Measurements from ENCODE around the gene ITPA. TPM values are rescaled to one million over a fixed set of nuclear protein-coding genes. Genes with fewer than 3 reads are reported as not detected.

ITPA gene
- total and polyA plus RNA-seq, 2 of the 8 experiments (the other 6 are each of a cell fraction or from before 2014, with no cell fraction given) = 88.2 to 94.0 TPM

- Histone ChIP-seq H3K4me1 (replicated peaks in 1 of 4; ENCODE audit: control insufficient read depth in 3 of 4, insufficient read depth in 4 of 4, low read length in 3 of 4) (peaks cover 3 to 17% (median 9%) of the 10 kb centered on the region in 4 experiments), H3K36me3 (ENCODE audit: control insufficient read depth in 2 of 4, insufficient read depth in 4 of 4, low read length in 3 of 4) (no peaks in the 10 kb centered on the region; a peak in 1 of 8 replicates), H3K56ac (replicated peaks; ENCODE audit: insufficient read length, low read depth, low read length) (peak overlapping the region; percentile 84), H3K9ac (replicated peaks in 1 of 4; ENCODE audit: extremely low read depth in 1 of 4, low read depth in 3 of 4, low read length in 3 of 4) (peak overlapping the region; percentile 80 to 87 (median 84)), H2BK120ac (replicated peaks; ENCODE audit: low read depth, low read length) (no peak overlapping the region), H3K79me2 (ENCODE audit: control insufficient read depth in 1 of 2, insufficient read depth in 2 of 2, low read length in 2 of 2) (peaks cover 0 to 17% of the 10 kb centered on the region in 2 experiments; a peak in 2 of 4 replicates), H3K4me2 (ENCODE audit: insufficient read depth in 1 of 2, low read depth in 2 of 2, low read length in 2 of 2) (peak overlapping the region; percentile 73 to 77), H2AK5ac (ENCODE audit: low read depth, low read length) (no peak overlapping the region), H3K9me3 (ENCODE audit: insufficient read depth in 2 of 2, low read depth in 1 of 2, low read length in 1 of 2) (no peaks in the 10 kb centered on the region), H2BK5ac (ENCODE audit: low read depth, low read length) (peak overlapping the region; percentile 95), H3K23ac (ENCODE audit: insufficient read length) (no peak overlapping the region), H3K14ac (ENCODE audit: insufficient read length) (no peak overlapping the region), H4K8ac (ENCODE audit: extremely low read depth, insufficient read depth, low read length) (peak overlapping the region; percentile 88), H3K4ac (replicated peaks; ENCODE audit: insufficient read length, low read depth, low read length) (peak overlapping the region; percentile 97), H2BK15ac (ENCODE audit: low read length) (peak overlapping the region; percentile 98; the same call in 1 of the 2 replicates), H4K91ac (replicated peaks; ENCODE audit: insufficient read length, low read length) (peak overlapping the region; percentile 85), H3K23me2 (ENCODE audit: low read depth, low read length) (peaks cover 9% of the 10 kb centered on the region; the same call in 1 of the 2 replicates), H3K4me3 (ENCODE audit: extremely low read depth in 1 of 4, insufficient read depth in 2 of 4, low read depth in 3 of 4, low read length in 4 of 4) (peak overlapping the region; percentile 83 to 95 (median 91)), H2BK12ac (ENCODE audit: low read depth, low read length) (peak overlapping the region; percentile 96; the same call in 1 of the 2 replicates), H4K5ac (ENCODE audit: insufficient read length, low read depth, low read length) (no peak overlapping the region), H3K27me3 (replicated peaks in 1 of 4; ENCODE audit: control insufficient read depth in 3 of 4, extremely low read depth in 1 of 4, insufficient read depth in 3 of 4, low read length in 3 of 4) (no peaks in the 10 kb centered on the region), H4K20me1 (replicated peaks in 1 of 2; ENCODE audit: control insufficient read depth in 1 of 2, insufficient read depth in 2 of 2, low read length in 2 of 2) (peaks cover 0 to 4% of the 10 kb centered on the region in 2 experiments), H3K79me1 (ENCODE audit: low read depth, low read length) (no peaks in the 10 kb centered on the region; the same call in none of the 2 replicates), H2AFZ (ENCODE audit: low read length) (no peak overlapping the region), H3K27ac (ENCODE audit: low read depth, low read length) (peak overlapping the region; percentile 61; the same call in 1 of the 2 replicates), H2BK20ac (ENCODE audit: low read length) (no peak overlapping the region), H3K18ac (ENCODE audit: extremely low read depth, low read length) (peak overlapping the region; percentile 91)
- 4% methylated on average over 13 of the region's 13 CpGs; no CpG with 5 or more reads in 1 of the 2 experiments for WGBS, 2 experiments (ENCODE audit: extremely low coverage in 1 of 2, insufficient coverage in 1 of 2, insufficient read length in 1 of 2, insufficient replicate concordance in 2 of 2, low coverage in 1 of 2, low lambda C conversion rate in 2 of 2, missing lambda C conversion rate in 1 of 2)
- FAIRE-seq = peak; percentile 78
- DNase-seq (ENCODE audit: low read depth in 1 of 2, low spot score in 2 of 2) = peak in 1 of 2 experiments; percentile 31
- CTCF ChIA-PET (ENCODE audit: partially characterized antibody) = interaction anchor here (1.2 kb wide), 1 partner anchor 11 kb away, joined by 3 read pairs; no protein-coding TSS in a partner anchor
- POLR2A ChIA-PET (ENCODE audit: partially characterized antibody) = interaction anchor here (0.8 to 3.9 kb wide), 8 partner anchors 10 to 34 kb away, joined by 3 to 19 read pairs (median 7); partner anchors contain the start of genes FASTKD5, ITPA and UBOX5
- TF ChIP-seq RNF2 (IDR thresholded peaks at IDR 0.05; ENCODE audit: borderline replicate concordance, low read depth, low read length, missing control alignments, poor library complexity, severe bottlenecking) (no peak), RFX5 (IDR thresholded peaks at IDR 0.05; ENCODE audit: borderline replicate concordance, low read depth, low read length) (no peak), SP4 (IDR thresholded peaks at IDR 0.05; ENCODE audit: low read length) (no peak), SP1 (IDR thresholded peaks at IDR 0.05; ENCODE audit: low read depth, low read length) (no peak), ATF2 (IDR thresholded peaks at IDR 0.05; ENCODE audit: low read length) (no peak), POLR2A (IDR thresholded peaks at IDR 0.05; ENCODE audit: control extremely low read depth in 1 of 2, low read depth in 2 of 2, low read length in 2 of 2) (peak; percentile 1 to 34; a peak in 1 of 3 replicates), SP2 (IDR thresholded peaks at IDR 0.05; ENCODE audit: low read length) (no peak), ASH2L (IDR thresholded peaks at IDR 0.05; ENCODE audit: low read length) (no peak), POU5F1 (IDR thresholded peaks at IDR 0.05; ENCODE audit: low read depth, low read length) (no peak), TAF7 (optimal IDR thresholded peaks at IDR 0.05; ENCODE audit: borderline replicate concordance, low read depth, low read length) (peak; percentile 5)
These were observed 34.6 kb upstream of the ITPA start for GRCh38 chr20:3174442-3175261.
